IMR-90 (cell line): Measurements from ENCODE around the gene CAPN8. TPM values are rescaled to one million over a fixed set of nuclear protein-coding genes. Genes with fewer than 3 reads are reported as not detected.

Experiments used
- ATAC-seq: fragments of 200-7000 bp; cut with Tn5 transposase; 2 replicates; pipeline ENCODE4 v1.9.1; 2020; ENCODE audit warnings: low read depth, mild to moderate bottlenecking, moderate library complexity
- BruUV-seq: library from RNA; stranded (reverse); fragments of 400-500 nt; replicated peaks from 2 replicates; lab custom pipeline; 2021; lab: Mats Ljungman, UMichigan
- CTCF ChIA-PET: fragments of 300-600 bp; formaldehyde crosslinking; extraction: SDS; loops from one replicate; lab custom pipeline; 2021; ENCODE audit warnings: antibody characterized with exemption; lab: Yijun Ruan, JAX
- POLR2A ChIA-PET: fragments of 300-600 bp; sonication (Branson Sonifier 250); formaldehyde crosslinking; loops from one replicate; lab custom pipeline; 2022; ENCODE audit warnings: antibody characterized with exemption; ENCODE audit not compliant: unreplicated experiment; lab: Charles Lee
- DNase-seq: peaks from one replicate; pipeline ENCODE4 v3.0.0; 2013
- H2AFZ ChIP-seq: replicated peaks from 2 replicates; pipeline ENCODE3; 2013; ENCODE audit warnings: low read length, mild to moderate bottlenecking; ENCODE audit not compliant: poor library complexity
- H2AK5ac ChIP-seq: 2 replicates; pipeline ENCODE4 v1.6.1; 2013; ENCODE audit warnings: low read depth, low read length, inconsistent platforms
- H2AK9ac ChIP-seq: replicated peaks from 2 replicates; pipeline ENCODE3; 2013; ENCODE audit warnings: mild to moderate bottlenecking, low read depth, low read length, moderate library complexity; ENCODE audit not compliant: poor library complexity
- H2BK120ac ChIP-seq: 2 replicates; pipeline ENCODE4 v1.6.1; 2013; ENCODE audit warnings: low read depth, low read length, inconsistent platforms
- H2BK15ac ChIP-seq: 3 replicates; pipeline ENCODE4 v1.6.1; 2013; ENCODE audit warnings: low read depth, low read length, inconsistent platforms
- H2BK20ac ChIP-seq: 2 replicates; pipeline ENCODE4 v1.6.1; 2013; ENCODE audit warnings: low read depth, mild to moderate bottlenecking, inconsistent platforms, low read length, moderate library complexity
- H2BK5ac ChIP-seq: 2 replicates; pipeline ENCODE4 v1.6.1; 2013; ENCODE audit warnings: mild to moderate bottlenecking, low read depth, low read length, inconsistent platforms; ENCODE audit not compliant: poor library complexity, severe bottlenecking
- H3K14ac ChIP-seq: replicated peaks from 2 replicates; pipeline ENCODE4 v1.6.1; 2013; ENCODE audit warnings: low read depth, low read length, inconsistent platforms
- H3K18ac ChIP-seq: 2 replicates; pipeline ENCODE4 v1.6.1; 2013; ENCODE audit warnings: low read depth, low read length, control low read depth
- H3K23ac ChIP-seq: 2 replicates; pipeline ENCODE4 v1.6.1; 2013; ENCODE audit warnings: low read depth, low read length, inconsistent platforms
- H3K27ac ChIP-seq: 2 replicates; pipeline ENCODE4 v1.5.1; 2013; ENCODE audit warnings: mild to moderate bottlenecking, control low read depth, low read length; ENCODE audit not compliant: insufficient read depth
- H3K27me3 ChIP-seq: 2 replicates; pipeline ENCODE4 v1.6.1; 2013; ENCODE audit warnings: low read length; ENCODE audit not compliant: control insufficient read depth, insufficient read depth
- H3K36me3 ChIP-seq: 2 replicates; pipeline ENCODE4 v1.6.1; 2013; ENCODE audit warnings: low read length, mixed read lengths; ENCODE audit not compliant: control insufficient read depth, insufficient read depth
- H3K4ac ChIP-seq: 2 replicates; pipeline ENCODE4 v1.6.1; 2013; ENCODE audit warnings: low read depth, low read length, inconsistent platforms
- H3K4me1 ChIP-seq: 2 replicates; pipeline ENCODE4 v1.6.1; 2013; ENCODE audit warnings: low read length, mixed read lengths; ENCODE audit not compliant: control insufficient read depth, insufficient read depth
- H3K4me2 ChIP-seq: 2 replicates; pipeline ENCODE4 v1.6.1; 2013; ENCODE audit warnings: low read depth, mild to moderate bottlenecking, control low read depth, low read length, moderate library complexity
- H3K4me3 ChIP-seq: 2 replicates; pipeline ENCODE4 v1.5.1; 2013; ENCODE audit warnings: low read depth, mild to moderate bottlenecking, control low read depth, low read length, moderate library complexity; ENCODE audit not compliant: insufficient read depth
- H3K56ac ChIP-seq: 2 replicates; pipeline ENCODE4 v1.6.1; 2013; ENCODE audit warnings: low read length, inconsistent platforms; ENCODE audit not compliant: insufficient read depth; ENCODE audit errors: extremely low read depth
- H3K79me1 ChIP-seq, 2 experiments: 2 replicates each; pipeline ENCODE4 v1.6.1; 2013; ENCODE audit warnings: low read length in 2 of 2, inconsistent platforms in 1 of 2, low read depth in 1 of 2
- H3K9ac ChIP-seq: 2 replicates; pipeline ENCODE4 v1.6.1; 2013; ENCODE audit warnings: low read depth, low read length, control low read depth
- H3K9me1 ChIP-seq: 2 replicates; pipeline ENCODE4 v1.6.1; 2013; ENCODE audit warnings: low read length, inconsistent platforms; ENCODE audit not compliant: insufficient read depth
- H3K9me3 ChIP-seq: 2 replicates; pipeline ENCODE4 v1.6.1; 2013; ENCODE audit warnings: low read length; ENCODE audit not compliant: control insufficient read depth, insufficient read depth
- H4K20me1 ChIP-seq: 2 replicates; pipeline ENCODE4 v1.6.1; 2013; ENCODE audit warnings: low read length, inconsistent platforms; ENCODE audit not compliant: insufficient read depth
- H4K5ac ChIP-seq: 2 replicates; pipeline ENCODE4 v1.6.1; 2013; ENCODE audit warnings: mild to moderate bottlenecking, low read depth, low read length, control low read depth
- H4K8ac ChIP-seq, 2 experiments: 2 replicates each; pipeline ENCODE4 v1.6.1; 2013; ENCODE audit warnings: low read depth in 2 of 2, low read length in 2 of 2, control low read depth in 1 of 2, inconsistent platforms in 1 of 2
- H4K91ac ChIP-seq: 2 replicates; pipeline ENCODE4 v1.6.1; 2013; ENCODE audit warnings: low read depth, low read length, inconsistent platforms; ENCODE audit not compliant: insufficient read depth
- RCOR1 ChIP-seq: IDR thresholded peaks from 2 replicates; pipeline ENCODE4 v1.6.1; 2012; ENCODE audit warnings: mild to moderate bottlenecking, low read length, improper control_type of control experiment; ENCODE audit not compliant: insufficient replicate concordance
- WGBS, 2 experiments: methylation state at CpG; one replicate each; pipeline versions ENCODE4 v1.1.5 to v1.1.7; 2013; ENCODE audit warnings: missing lambda C conversion rate in 2 of 2; ENCODE audit not compliant: insufficient read length in 1 of 2; ENCODE audit errors: extremely low coverage in 2 of 2; 5-methylcytosine and 5-hydroxymethylcytosine counted together
- dilution Hi-C: fragments of 300-500 bp; cut with HindIII; formaldehyde crosslinking; loops from one replicate; pipeline ENCODE4 v1.14.3; 2018; ENCODE audit warnings: low sequenced_read_pairs; ENCODE audit not compliant: unreplicated experiment
- in situ Hi-C: fragments of 300-500 bp; cut with MboI; formaldehyde crosslinking; loops from 3 replicates; pipeline ENCODE4 v1.14.3; 2019; ENCODE audit warnings: low sequenced_read_pairs, inconsistent platforms, mixed read lengths
- intact Hi-C: fragments of 100-400 bp; cut with micrococcal nuclease; formaldehyde crosslinking; loops from 2 replicates; pipeline ENCODE4 v1.10.0; 2022
- polyA plus RNA-seq, 3 experiments: library from polyadenylated mRNA; depleted of rRNA; stranded (reverse); fragments of >200 nt; gene quantifications; 2 replicates each; pipeline ENCODE4 v1.2.3, GENCODE V29; 2012; ENCODE audit warnings: low replicate concordance in 1 of 3
- total RNA-seq: library from RNA; depleted of rRNA; stranded (reverse); fragments of >200 nt; gene quantifications from 2 replicates; pipeline ENCODE4 v1.2.3, GENCODE V29; 2012

CAPN8 gene
- total and polyA plus RNA-seq, 2 of the 4 experiments (the other 2 are of a cell fraction) = not detected

- Histone ChIP-seq H3K4me2 (no peak overlapping the region), H3K14ac (no peak overlapping the region), H4K20me1 (no peaks in the 10 kb centered on the region), H3K79me1 (no peaks in the 10 kb centered on the region), H3K23ac (no peak overlapping the region), H2AK5ac (no peak overlapping the region), H3K27me3 (peaks cover 28% of the 10 kb centered on the region), H3K4ac (no peak overlapping the region), H4K5ac (no peak overlapping the region), H3K27ac (no peak overlapping the region), H3K4me1 (no peaks in the 10 kb centered on the region), H3K36me3 (no peaks in the 10 kb centered on the region), H2AK9ac (no peak overlapping the region), H3K18ac (no peak overlapping the region), H2AFZ (no peak overlapping the region), H3K9ac (no peak overlapping the region), H3K56ac (no peak overlapping the region), H2BK15ac (no peak overlapping the region), H2BK20ac (no peak overlapping the region), H3K4me3 (no peak overlapping the region), H4K8ac (no peak overlapping the region), H3K9me3 (no peaks in the 10 kb centered on the region), H4K91ac (no peak overlapping the region), H2BK120ac (no peak overlapping the region), H2BK5ac (no peak overlapping the region), H3K9me1 (no peaks in the 10 kb centered on the region; the same call in 1 of the 2 replicates)
- WGBS, 2 experiments = 0% methylated on average over 1 of the region's 8 CpGs; no CpG with 5 or more reads in 1 of the 2 experiments
- ATAC-seq (no peak), DNase-seq (no peak)
- TF ChIP-seq RCOR1 = no peak
- CTCF ChIA-PET = no interaction called here
- BruUV-seq = no TSS peak
- in situ Hi-C loops (no loop called here), intact Hi-C loops (no loop called here), dilution Hi-C loops (no loop called here)
- POLR2A ChIA-PET = no interaction called here
These were observed 14.1 kb downstream of the CAPN8 start for GRCh38 chr1:223651291-223651991.
